GM12801 (cell line): Measurements from ENCODE around the gene BCAN.

Source experiments
- CTCF ChIP-seq: IDR thresholded peaks from one replicate; pipeline ENCODE4 v1.5.1; 2011; ENCODE audit warnings: control low read depth; ENCODE audit not compliant: insufficient read length; ENCODE audit errors: extremely low read depth

Gene BCAN

GRCh38 chr1:156704930-156705320, 63.0 kb downstream of the BCAN start:
- TF ChIP-seq CTCF, result no peak

- TF ChIP-seq CTCF, result no peak
Observed at GRCh38 chr1:156705321-156705917, 63.5 kb downstream of the BCAN start, which contains the start of gene CRABP2. TSS of gene CRABP2 (minus strand) at chr1:156705583. CDS start at chr1:156705446, 137 bp downstream.

GRCh38 chr1:156705918-156706656, 64.2 kb downstream of the BCAN start:
- TF ChIP-seq CTCF, result no peak

- TF ChIP-seq CTCF, result no peak
Observed at GRCh38 chr1:156706657-156707416, 64.9 kb downstream of the BCAN start.

- no peak for TF ChIP-seq CTCF
Observed at GRCh38 chr1:156707417-156708217, 65.7 kb downstream of the BCAN start.

- no peak for TF ChIP-seq CTCF
Observed at GRCh38 chr1:156708218-156708661, 66.3 kb downstream of the BCAN start.
